ENCODE measurements around the gene EIF4ENIF1.

DNA sequence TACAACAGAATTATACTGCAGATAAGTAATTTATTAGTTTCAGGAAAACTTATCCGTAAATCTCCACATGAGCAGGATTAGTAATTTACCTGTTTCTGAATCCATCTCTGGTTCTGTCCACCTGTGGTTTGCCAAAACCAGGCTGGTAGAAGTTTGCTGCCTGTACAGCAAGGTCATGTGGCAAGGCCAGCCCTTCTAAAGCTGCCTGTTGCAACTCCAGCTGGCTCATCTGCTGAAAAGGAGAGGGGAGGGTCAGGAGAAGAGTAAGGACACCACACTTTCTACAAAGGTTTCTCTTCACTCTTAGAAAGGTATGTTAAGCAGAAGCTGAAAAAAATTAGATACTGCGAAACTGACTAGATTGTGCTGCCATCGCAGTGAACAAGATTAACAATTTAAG lies 42.3 kb downstream of the EIF4ENIF1 start:
- TF ChIP-seq POLR2AphosphoS5 (IDR thresholded peaks at IDR 0.05; ENCODE audit: borderline replicate concordance, low read depth, low read length) (no peak), EZH2 (IDR thresholded peaks at IDR 0.05) (no peak), FOXP2 (optimal IDR thresholded peaks at IDR 0.05; ENCODE audit: control extremely low read depth, extremely low read length, insufficient read depth) (no peak)

Data from SK-N-MC (cell line).